K562 (cell line): ENCODE measurements around the gene CCDC15. TPM values are rescaled to one million over a fixed set of nuclear protein-coding genes. Genes with fewer than 3 reads are reported as not detected.

Source experiments
- ATAC-seq: fragments of 200-7000 bp; cut with Tn5 transposase; 3 replicates; pipeline ENCODE4 v1.9.1; 2020; ENCODE audit warnings: moderate library complexity
- BruUV-seq: library from RNA; stranded (reverse); fragments of 400-500 nt; replicated peaks from 2 replicates; lab custom pipeline; 2021; lab: Mats Ljungman, UMichigan
- CTCF ChIA-PET: fragments of 300-600 bp; formaldehyde crosslinking; extraction: SDS; loops from one replicate; lab custom pipeline; 2021; ENCODE audit warnings: low intra/inter-chr PET ratio; lab: Yijun Ruan, JAX
- POLR2A ChIA-PET: fragments of 300-600, 350-650 bp; sonication (Branson Sonifier 250); formaldehyde crosslinking; extraction: SDS; loops from one replicate; lab custom pipeline; 2021; ENCODE audit warnings: antibody characterized with exemption, inconsistent platforms; lab: Yijun Ruan, JAX
- DNase-seq, 4 experiments: peaks; one replicate each; pipeline versions ENCODE4 v3.0.0 to v3.0.0-alpha.2; 2011 to 2018; ENCODE audit warnings: low spot score in 3 of 4, mixed read lengths in 3 of 4; ENCODE audit errors: extremely low read depth in 1 of 4
- FAIRE-seq: peaks from 2 replicates; lab custom pipeline; 2011; peaks lifted over from hg19 to GRCh38; lab: Jason Lieb, UNC
- H2AFZ ChIP-seq: 2 replicates; pipeline ENCODE4 v1.6.0; 2011; ENCODE audit warnings: low read depth, low read length, control low read depth, inconsistent platforms
- H3K27ac ChIP-seq: fragments of 200-600 bp; 3 replicates; pipeline ENCODE4 v1.8.0; 2011; ENCODE audit warnings: low read depth, mild to moderate bottlenecking, control low read depth, inconsistent platforms, low read length, moderate library complexity, mixed read lengths; ENCODE audit errors: extremely low read depth
- H3K27me3 ChIP-seq, 2 experiments: fragments of 300-600 bp in 1 of 2; 2 replicates in 1 of 2; 3 replicates in 1 of 2; pipeline versions ENCODE4 v1.6.0 to v1.8.0; 2011; ENCODE audit warnings: inconsistent platforms in 2 of 2, low read length in 2 of 2, mild to moderate bottlenecking in 1 of 2, mixed read lengths in 1 of 2, moderate library complexity in 1 of 2; ENCODE audit not compliant: control insufficient read depth in 2 of 2, insufficient read depth in 2 of 2
- H3K36me3 ChIP-seq: fragments of 300-600 bp; 3 replicates; pipeline ENCODE4 v1.8.0; 2011; ENCODE audit warnings: mild to moderate bottlenecking, low read length, inconsistent platforms; ENCODE audit not compliant: control insufficient read depth, insufficient read depth
- H3K4me1 ChIP-seq, 2 experiments: fragments of 200-600 bp in 1 of 2; replicated peaks in 1 of 2; 2 replicates in 1 of 2; 3 replicates in 1 of 2; pipeline versions ENCODE4 v1.5.1 to v1.8.0; 2011; ENCODE audit warnings: inconsistent platforms in 2 of 2, low read length in 2 of 2, mild to moderate bottlenecking in 1 of 2, mixed read lengths in 1 of 2, moderate library complexity in 1 of 2; ENCODE audit not compliant: control insufficient read depth in 2 of 2, insufficient read depth in 2 of 2
- H3K4me2 ChIP-seq: 2 replicates; pipeline ENCODE4 v1.6.1; 2011; ENCODE audit warnings: low read length, control low read depth, inconsistent platforms, mixed read lengths; ENCODE audit not compliant: insufficient read depth
- H3K4me3 ChIP-seq: fragments of 200-600 bp; sonication (generic), shearing (Covaris generic); 2 replicates; pipeline ENCODE4 v1.5.1; 2016; ENCODE audit warnings: control low read depth, inconsistent platforms
- H3K79me2 ChIP-seq: fragments of 200-600 bp; 3 replicates; pipeline ENCODE4 v1.8.0; 2011; ENCODE audit warnings: low read length, inconsistent platforms; ENCODE audit not compliant: control insufficient read depth, insufficient read depth
- H3K9ac ChIP-seq, 2 experiments: 2 replicates each; pipeline versions ENCODE4 v1.6.0 to v1.6.1; 2011; ENCODE audit warnings: low read depth in 2 of 2, low read length in 2 of 2, control low read depth in 1 of 2, inconsistent platforms in 1 of 2, mild to moderate bottlenecking in 1 of 2, mixed read lengths in 1 of 2; ENCODE audit not compliant: insufficient read depth in 1 of 2
- H3K9me1 ChIP-seq: one replicate; pipeline ENCODE4 v1.6.0; 2011; ENCODE audit warnings: inconsistent platforms, mild to moderate bottlenecking, low read length, moderate library complexity; ENCODE audit not compliant: control insufficient read depth, insufficient read depth
- H3K9me3 ChIP-seq: replicated peaks from 2 replicates; pipeline ENCODE4 v1.5.1; 2011; ENCODE audit warnings: low read depth, low read length, inconsistent platforms; ENCODE audit not compliant: control insufficient read depth, insufficient read depth
- H4K20me1 ChIP-seq: replicated peaks from 2 replicates; pipeline ENCODE4 v1.6.1; 2011; ENCODE audit warnings: low read length, inconsistent platforms, mixed read lengths; ENCODE audit not compliant: control insufficient read depth, insufficient read depth
- CBX5 ChIP-seq: IDR thresholded peaks from 2 replicates; pipeline ENCODE4 v1.6.1; 2014; ENCODE audit warnings: low read depth, borderline replicate concordance
- CC2D1A ChIP-seq: fragments of 450-650 bp; IDR thresholded peaks from 2 replicates; pipeline ENCODE4 v1.6.1; 2017; ENCODE audit warnings: mild to moderate bottlenecking
- CREB3 ChIP-seq: fragments of 450-650 bp; conservative IDR thresholded peaks from 2 replicates; pipeline ENCODE4 v1.6.1; 2016; ENCODE audit warnings: missing genetic modification characterization, low read depth, mild to moderate bottlenecking, missing compliant biosample characterization, moderate library complexity
- EHMT2 ChIP-seq: fragments of 450-650 bp; IDR thresholded peaks from 2 replicates; pipeline ENCODE4 v1.6.1; 2018; ENCODE audit warnings: antibody characterized with exemption
- KDM2B ChIP-seq: fragments of 250-450 bp; sonication (Bioruptor Pico); IDR thresholded peaks from 2 replicates; pipeline ENCODE4 v1.8.0; 2021; ENCODE audit warnings: mild to moderate bottlenecking, moderate library complexity
- KLF16 ChIP-seq: IDR thresholded peaks from 2 replicates; pipeline ENCODE4 v1.6.1; 2016; ENCODE audit warnings: antibody characterized with exemption
- NFE2L1 ChIP-seq: fragments of 450-650 bp; IDR thresholded peaks from 2 replicates; pipeline ENCODE4 v1.6.1; 2016; ENCODE audit warnings: missing genetic modification characterization, low read depth, mild to moderate bottlenecking, missing compliant biosample characterization, moderate library complexity, borderline replicate concordance
- NONO ChIP-seq, 2 experiments: fragments of 200-400 bp in 1 of 2; fragments of 450-650 bp in 1 of 2; formaldehyde crosslinking in 1 of 2; IDR thresholded peaks; 2 replicates each; pipeline ENCODE4 v1.6.1; 2017; ENCODE audit warnings: low read depth in 2 of 2, mild to moderate bottlenecking in 2 of 2, moderate library complexity in 2 of 2, low read length in 1 of 2
- PATZ1 ChIP-seq: fragments of 250-450 bp; sonication (Bioruptor Pico); IDR thresholded peaks from 2 replicates; pipeline ENCODE4 v1.5.0; 2020; ENCODE audit warnings: mild to moderate bottlenecking, borderline replicate concordance
- POLR2G ChIP-seq: fragments of 200-400 bp; formaldehyde crosslinking; IDR thresholded peaks from 2 replicates; pipeline ENCODE4 v1.6.1; 2017; ENCODE audit warnings: low read depth, mild to moderate bottlenecking, antibody characterized with exemption, low read length, moderate library complexity
- PTTG1 ChIP-seq: fragments of 450-650 bp; IDR thresholded peaks from 2 replicates; pipeline ENCODE4 v1.6.1; 2016; ENCODE audit warnings: low read depth, mild to moderate bottlenecking, missing genetic modification characterization, missing compliant biosample characterization
- SP1 ChIP-seq: sonication (generic); formaldehyde crosslinking; IDR thresholded peaks from 2 replicates; pipeline ENCODE4 v1.8.1; 2022; ENCODE audit warnings: mild to moderate bottlenecking, missing genetic modification reagents
- TCF7 ChIP-seq: sonication (generic); IDR thresholded peaks from 2 replicates; pipeline ENCODE4 v1.6.1; 2016; ENCODE audit warnings: antibody characterized with exemption, borderline replicate concordance
- TEAD1 ChIP-seq, 2 experiments: fragments of 450-650 bp in 1 of 2; sonication (generic) in 1 of 2; formaldehyde crosslinking; IDR thresholded peaks; 2 replicates each; pipeline versions ENCODE4 v1.4.0 to v1.8.0; 2020 to 2022; ENCODE audit warnings: mild to moderate bottlenecking in 2 of 2, missing genetic modification reagents in 1 of 2
- ZBED1 ChIP-seq: IDR thresholded peaks from 2 replicates; pipeline ENCODE4 v1.6.1; 2014
- ZBTB17 ChIP-seq: fragments of 450-650 bp; formaldehyde crosslinking; IDR thresholded peaks from 2 replicates; pipeline ENCODE4 v1.4.0; 2020; ENCODE audit warnings: mild to moderate bottlenecking
- ZNF398 ChIP-seq: fragments of 250-450 bp; sonication (Bioruptor Pico); IDR thresholded peaks from 2 replicates; pipeline ENCODE4 v1.8.0; 2021; ENCODE audit warnings: moderate library complexity, mild to moderate bottlenecking, inconsistent platforms
- ZNF507 ChIP-seq: conservative IDR thresholded peaks from 2 replicates; pipeline ENCODE4 v1.6.1; 2017; ENCODE audit warnings: missing genetic modification characterization, missing compliant biosample characterization
- ZNF584 ChIP-seq: fragments of 200-800 bp; sonication (Bioruptor generic); IDR thresholded peaks from 2 replicates; pipeline ENCODE4 v1.6.1; 2016; ENCODE audit warnings: low read depth, mild to moderate bottlenecking, missing genetic modification characterization, missing compliant biosample characterization
- in situ Hi-C: fragments of 300-500 bp; cut with MboI; formaldehyde crosslinking; loops from 4 replicates; pipeline ENCODE4 v1.15.0; 2018; ENCODE audit warnings: inconsistent platforms, mixed read lengths
- intact Hi-C: fragments of 100-400 bp; cut with micrococcal nuclease; formaldehyde crosslinking; loops from 2 replicates; pipeline ENCODE4 v1.14.2; 2022
- polyA plus RNA-seq, 8 experiments: library from polyadenylated mRNA; depleted of rRNA in 4 of 8; stranded (reverse) in 5 of 8; unstranded in 3 of 8; fragments of >200 nt; fragmentation: Nextera tagmentation in 2 of 8; fragmentation: Illumina TruSeq in 1 of 8; extraction: Ambion mirVana in 2 of 8; extraction: Trizol in 1 of 8; gene quantifications; 2 replicates each; pipeline versions ENCODE4 v1.2.1 to v1.2.3, GENCODE V29; 2011 to 2014; ENCODE audit warnings: inconsistent platforms in 1 of 8, missing spikeins in 1 of 8
- total RNA-seq, 7 experiments: library from RNA; depleted of rRNA in 6 of 7; stranded (reverse); fragments of >200 nt in 6 of 7; fragmentation: Illumina TruSeq in 2 of 7; extraction: Trizol in 2 of 7; gene quantifications; 2 replicates each; pipeline versions ENCODE4 v1.2.1 to v1.2.3, GENCODE V29; 2011 to 2021; ENCODE audit warnings: low replicate concordance in 1 of 7

Gene CCDC15
- total and polyA plus RNA-seq, 9 of the 15 experiments (the other 6 are each of a cell fraction or from before 2014, with no cell fraction given), result 1.9 to 9.2 (median 3.9) TPM

- Histone ChIP-seq H3K27me3 (no peaks in the 10 kb centered on the region), H3K36me3 (no peaks in the 10 kb centered on the region), H3K4me3 (no peak overlapping the region), H3K9ac (no peak overlapping the region), H3K9me3 (no peaks in the 10 kb centered on the region), H3K27ac (no peak overlapping the region), H2AFZ (no peak overlapping the region), H4K20me1 (no peaks in the 10 kb centered on the region), H3K4me2 (no peak overlapping the region), H3K9me1 (no peaks in the 10 kb centered on the region), H3K4me1 (no peaks in the 10 kb centered on the region), H3K79me2 (no peaks in the 10 kb centered on the region)
- ChIA-PET POLR2A (interaction anchor here (0.6 to 1.5 kb wide), 3 partner anchors 14 to 318 kb away, joined by 3 to 4 read pairs (median 3); no protein-coding TSS in a partner anchor), CTCF (no interaction called here)
- intact Hi-C loops, result no loop called here
- FAIRE-seq, result no peak
- in situ Hi-C loops, result no loop called here
- DNase-seq, result no peak
- BruUV-seq, result no TSS peak
- ATAC-seq, result no peak
- no peak for TF ChIP-seq NFE2L1 (tag)
- no peak for TF ChIP-seq POLR2G
- no peak for TF ChIP-seq KDM2B (CRISPR knock-in tag)
- no peak for TF ChIP-seq SP1 (CRISPR knock-in tag)
- no peak for TF ChIP-seq CBX5
- no peak for TF ChIP-seq TEAD1 (CRISPR knock-in tag; IDR thresholded peaks at IDR 0.05)
- TF ChIP-seq PATZ1 (CRISPR knock-in tag), result no peak
- no peak for TF ChIP-seq KLF16
- no peak for TF ChIP-seq EHMT2
- no peak for TF ChIP-seq CREB3 (tag)
- TF ChIP-seq CC2D1A, result no peak
- no peak for TF ChIP-seq TCF7
- TF ChIP-seq PTTG1 (tag), result no peak
- no peak for TF ChIP-seq NONO (IDR thresholded peaks at IDR 0.05; ENCODE audit: low read depth in 2 of 2, low read length in 1 of 2)
- no peak for TF ChIP-seq ZNF507 (tag)
- TF ChIP-seq ZBTB17 (CRISPR knock-in tag), result no peak
- no peak for TF ChIP-seq ZNF584 (CRISPR knock-in tag)
- TF ChIP-seq ZBED1, result no peak
- no peak for TF ChIP-seq ZNF398
These were observed 98.0 kb downstream of the CCDC15 start for GRCh38 chr11:125052047-125052446.
